ENCODE data around the gene EIF4G3. TPM values are rescaled to one million over a fixed set of nuclear protein-coding genes. Genes with fewer than 3 reads are reported as not detected.

EIF4G3 gene
- polyA plus RNA-seq, 3 donors = 5.1 to 34.2 (median 5.8) TPM

- H3K79me2 ChIP-seq (ENCODE audit: insufficient read depth, low read length) = no peaks in the 10 kb centered on the region
- H3K4me3 ChIP-seq (replicated peaks in 1 of 3; ENCODE audit: low read depth in 2 of 3, low read length in 3 of 3) = no peak overlapping the region
- H3K27ac ChIP-seq (ENCODE audit: low read depth in 1 of 2, low read length in 2 of 2) = no peak overlapping the region
- peak in 1 of 3 donors; percentile 18 for DNase-seq
- Mint-ChIP-seq H3K4me1 (no peaks in the 10 kb centered on the region), H3K27ac (no peak overlapping the region), H3K36me3 (peaks cover 28 to 49% of the 10 kb centered on the region in 2 donors), H3K9me3 (no peaks in the 10 kb centered on the region), H3K27me3 (ENCODE audit: low read depth in 3 of 3) (peaks cover 2 to 5% (median 5%) of the 10 kb centered on the region in 3 donors), H3K4me3 (no peak overlapping the region)
- intact Hi-C loops (cut with micrococcal nuclease) = no loop called here
- WGBS (ENCODE audit: insufficient coverage) = 95% methylated on average over 17 of the region's 20 CpGs
- H2AFZ ChIP-seq (ENCODE audit: insufficient read depth, low read depth, low read length, poor library complexity, severe bottlenecking) = no peak overlapping the region
- peak; percentile 29 for TF ChIP-seq CTCF (IDR thresholded peaks at IDR 0.05)
- peaks cover 23 to 40% of the 10 kb centered on the region in 2 donors for H3K36me3 ChIP-seq (replicated peaks in 1 of 2; ENCODE audit: control insufficient read depth in 1 of 2, insufficient read depth in 2 of 2, low read length in 2 of 2)
- no peaks in the 10 kb centered on the region for H3K9me3 ChIP-seq (replicated peaks in 1 of 2; ENCODE audit: control insufficient read depth in 1 of 2, insufficient read depth in 1 of 2, low read length in 2 of 2)
- peaks cover 28% of the 10 kb centered on the region for H4K20me1 ChIP-seq (ENCODE audit: insufficient read depth, low read length)
- H3K4me2 ChIP-seq (replicated peaks; ENCODE audit: extremely low read depth, low read length, poor library complexity, severe bottlenecking) = no peak overlapping the region
- no peak overlapping the region for H3K9ac ChIP-seq (ENCODE audit: insufficient read depth, low read length, poor library complexity, severe bottlenecking)
- no peaks in the 10 kb centered on the region for H3K4me1 ChIP-seq (ENCODE audit: control insufficient read depth in 1 of 2, insufficient read depth in 2 of 2, low read length in 2 of 2)
- no peaks in the 10 kb centered on the region for H3K27me3 ChIP-seq (ENCODE audit: control insufficient read depth in 2 of 2, insufficient read depth in 2 of 2, low read length in 2 of 2)
Measured at GRCh38 chr1:21217812-21218596, 41.3 kb upstream of the EIF4G3 start.

GRCh38 chr1:21216835-21217811 lies 40.4 kb upstream of the EIF4G3 start:
- Histone ChIP-seq H3K4me2 (replicated peaks; ENCODE audit: extremely low read depth, low read length, poor library complexity, severe bottlenecking) (no peak overlapping the region), H3K9ac (ENCODE audit: insufficient read depth, low read length, poor library complexity, severe bottlenecking) (no peak overlapping the region), H2AFZ (ENCODE audit: insufficient read depth, low read depth, low read length, poor library complexity, severe bottlenecking) (no peak overlapping the region), H3K27me3 (ENCODE audit: control insufficient read depth in 2 of 2, insufficient read depth in 2 of 2, low read length in 2 of 2) (no peaks in the 10 kb centered on the region), H3K9me3 (replicated peaks in 1 of 2; ENCODE audit: control insufficient read depth in 1 of 2, insufficient read depth in 1 of 2, low read length in 2 of 2) (no peaks in the 10 kb centered on the region), H4K20me1 (ENCODE audit: insufficient read depth, low read length) (peaks cover 25% of the 10 kb centered on the region), H3K27ac (ENCODE audit: low read depth in 1 of 2, low read length in 2 of 2) (no peak overlapping the region), H3K4me1 (ENCODE audit: control insufficient read depth in 1 of 2, insufficient read depth in 2 of 2, low read length in 2 of 2) (no peaks in the 10 kb centered on the region), H3K79me2 (ENCODE audit: insufficient read depth, low read length) (no peaks in the 10 kb centered on the region), H3K36me3 (replicated peaks in 1 of 2; ENCODE audit: control insufficient read depth in 1 of 2, insufficient read depth in 2 of 2, low read length in 2 of 2) (peaks cover 21 to 34% of the 10 kb centered on the region in 2 donors), H3K4me3 (replicated peaks in 1 of 3; ENCODE audit: low read depth in 2 of 3, low read length in 3 of 3) (no peak overlapping the region)
- H3K9me3 Mint-ChIP-seq = no peaks in the 10 kb centered on the region
- peak overlapping the region in 1 of 2 donors; percentile 33 for H3K4me3 Mint-ChIP-seq
- intact Hi-C loops (cut with micrococcal nuclease) = no loop called here
- H3K27me3 Mint-ChIP-seq (ENCODE audit: low read depth in 3 of 3) = peaks cover 5 to 8% (median 6%) of the 10 kb centered on the region in 3 donors
- peak overlapping the region in 1 of 7 donors; percentile 40 for H3K27ac Mint-ChIP-seq
- peak; percentile 84 for TF ChIP-seq CTCF (IDR thresholded peaks at IDR 0.05)
- WGBS (ENCODE audit: insufficient coverage) = 93% methylated on average over 13 of the region's 19 CpGs
- DNase-seq = peak; percentile 30 to 53 (median 35)
- H3K4me1 Mint-ChIP-seq = no peaks in the 10 kb centered on the region
- peaks cover 26 to 40% of the 10 kb centered on the region in 2 donors for H3K36me3 Mint-ChIP-seq
